ENCODE measurements around the gene PRKN. TPM values are rescaled to one million over a fixed set of nuclear protein-coding genes. Genes with fewer than 3 reads are reported as not detected.

The PRKN gene
- total RNA-seq, 6 experiments from 2014 or later = 0.32 TPM; not detected in 5

DNA sequence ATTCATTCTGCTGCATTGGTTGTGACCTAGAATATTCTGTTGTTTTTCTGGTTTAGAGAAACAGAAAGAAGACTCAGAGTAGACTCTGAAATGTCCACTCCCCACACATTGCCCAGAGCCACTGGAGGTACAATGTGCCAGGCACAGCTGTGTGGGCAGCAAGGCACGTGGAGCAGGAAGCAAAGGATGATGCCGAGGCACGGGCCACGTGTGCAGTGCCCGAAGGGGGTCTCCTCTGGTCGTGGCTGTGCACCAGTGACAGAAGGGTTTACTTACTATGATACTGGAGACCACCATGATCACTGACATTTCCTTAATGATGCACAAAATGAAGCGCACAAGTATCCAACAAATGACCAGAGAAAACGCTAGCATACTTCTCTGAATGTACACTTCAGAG lies 488.9 kb downstream of the PRKN start:
- Mint-ChIP-seq H3K27ac (no peak overlapping the region), H3K36me3 (ENCODE audit: low read depth) (no peaks in the 10 kb centered on the region), H3K4me1 (ENCODE audit: low read depth) (no peaks in the 10 kb centered on the region), H3K9me3 (peaks cover 49% of the 10 kb centered on the region), H3K27me3 (ENCODE audit: insufficient read depth) (no peaks in the 10 kb centered on the region; the same call in 1 of the 2 replicates), H3K4me3 (no peak overlapping the region)
- no peak for DNase-seq
- TF ChIP-seq, protein P1, sequence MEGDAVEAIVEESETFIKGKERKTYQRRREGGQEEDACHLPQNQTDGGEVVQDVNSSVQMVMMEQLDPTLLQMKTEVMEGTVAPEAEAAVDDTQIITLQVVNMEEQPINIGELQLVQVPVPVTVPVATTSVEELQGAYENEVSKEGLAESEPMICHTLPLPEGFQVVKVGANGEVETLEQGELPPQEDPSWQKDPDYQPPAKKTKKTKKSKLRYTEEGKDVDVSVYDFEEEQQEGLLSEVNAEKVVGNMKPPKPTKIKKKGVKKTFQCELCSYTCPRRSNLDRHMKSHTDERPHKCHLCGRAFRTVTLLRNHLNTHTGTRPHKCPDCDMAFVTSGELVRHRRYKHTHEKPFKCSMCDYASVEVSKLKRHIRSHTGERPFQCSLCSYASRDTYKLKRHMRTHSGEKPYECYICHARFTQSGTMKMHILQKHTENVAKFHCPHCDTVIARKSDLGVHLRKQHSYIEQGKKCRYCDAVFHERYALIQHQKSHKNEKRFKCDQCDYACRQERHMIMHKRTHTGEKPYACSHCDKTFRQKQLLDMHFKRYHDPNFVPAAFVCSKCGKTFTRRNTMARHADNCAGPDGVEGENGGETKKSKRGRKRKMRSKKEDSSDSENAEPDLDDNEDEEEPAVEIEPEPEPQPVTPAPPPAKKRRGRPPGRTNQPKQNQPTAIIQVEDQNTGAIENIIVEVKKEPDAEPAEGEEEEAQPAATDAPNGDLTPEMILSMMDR (IDR thresholded peaks at IDR 0.05) = no peak

DNA sequence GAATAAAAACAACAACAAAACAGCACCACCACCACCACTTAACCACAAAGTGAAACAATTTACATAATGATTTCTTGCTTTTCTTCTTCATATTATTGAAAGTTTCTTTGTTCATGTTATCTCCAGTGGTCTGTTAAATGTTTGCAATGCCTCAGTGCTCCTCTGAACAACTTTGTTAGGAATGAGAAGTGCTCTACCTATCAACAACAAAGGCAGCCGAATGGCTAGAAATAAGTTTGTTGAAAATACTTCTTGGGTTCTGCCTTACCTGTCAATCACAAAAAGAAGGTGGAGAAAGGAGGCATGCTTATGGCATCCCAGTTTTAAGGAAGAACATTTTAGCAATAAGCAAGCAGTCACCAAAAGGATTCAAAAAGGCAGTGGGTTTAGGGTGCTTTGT lies 490.2 kb downstream of the PRKN start:
- H3K4me1 Mint-ChIP-seq (ENCODE audit: low read depth) = no peaks in the 10 kb centered on the region

DNA sequence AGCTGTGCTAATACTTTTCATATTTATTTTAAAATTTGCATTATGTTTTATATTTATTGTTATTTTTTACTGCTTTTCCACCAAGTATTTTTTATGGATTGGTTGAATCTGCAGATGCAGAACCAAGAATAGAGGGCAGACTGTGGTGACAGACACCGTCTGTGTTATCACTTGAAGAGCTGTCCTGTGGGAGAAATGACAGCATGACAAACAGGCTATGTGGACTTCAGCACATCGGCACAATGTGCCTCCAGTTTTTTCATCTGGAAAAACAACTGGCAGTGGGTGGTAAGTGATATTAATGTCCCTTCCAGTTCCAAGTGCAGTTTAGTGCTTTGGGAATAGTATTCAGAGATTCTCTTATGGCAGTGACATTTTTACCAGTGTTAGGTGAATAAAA lies 492.9 kb downstream of the PRKN start:
- Mint-ChIP-seq H3K36me3 (ENCODE audit: low read depth) (no peaks in the 10 kb centered on the region), H3K27ac (no peak overlapping the region), H3K4me3 (no peak overlapping the region), H3K9me3 (peaks cover 55% of the 10 kb centered on the region), H3K4me1 (ENCODE audit: low read depth) (no peaks in the 10 kb centered on the region), H3K27me3 (ENCODE audit: insufficient read depth) (no peaks in the 10 kb centered on the region; the same call in 1 of the 2 replicates)
- TF ChIP-seq, protein P1 (IDR thresholded peaks at IDR 0.05) = no peak
- DNase-seq = no peak

More for the DNA sequence above, 490.2 kb downstream of the PRKN start:
- DNase-seq = no peak
- Mint-ChIP-seq H3K36me3 (ENCODE audit: low read depth) (no peaks in the 10 kb centered on the region), H3K27ac (no peak overlapping the region), H3K9me3 (peaks cover 39% of the 10 kb centered on the region), H3K4me3 (no peak overlapping the region), H3K27me3 (ENCODE audit: insufficient read depth) (no peaks in the 10 kb centered on the region; the same call in 1 of the 2 replicates)
- TF ChIP-seq, protein P1 (IDR thresholded peaks at IDR 0.05) = no peak

DNA sequence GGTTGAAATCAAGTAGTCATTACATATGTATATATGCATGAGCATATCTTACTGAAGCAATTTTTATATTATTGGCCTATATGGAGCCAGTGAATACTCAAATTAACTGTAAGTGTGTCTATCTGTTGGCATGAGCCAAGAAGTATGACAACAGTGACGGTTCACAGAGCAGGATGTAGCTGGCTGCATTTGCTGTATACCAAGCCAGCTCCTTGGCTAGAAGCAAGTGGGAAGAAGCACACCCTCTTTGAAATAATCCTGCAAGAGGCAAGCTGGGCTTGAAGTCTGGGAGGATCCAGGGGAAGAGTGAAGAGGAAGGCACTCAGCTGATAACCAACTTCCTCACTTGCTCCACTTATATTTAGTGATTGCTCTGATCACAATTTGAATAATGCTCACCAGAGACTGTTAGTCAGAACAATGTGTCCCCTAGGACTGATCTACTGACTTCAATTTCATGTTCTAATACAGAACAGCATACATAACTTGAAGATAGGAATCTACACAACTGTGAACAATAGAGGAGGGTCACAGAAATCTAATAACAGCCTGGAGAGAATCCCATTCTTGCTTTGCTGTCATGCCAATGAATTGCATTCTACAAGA lies 497.3 kb downstream of the PRKN start:
- TF ChIP-seq, protein P1 (IDR thresholded peaks at IDR 0.05) = no peak
- Mint-ChIP-seq H3K36me3 (ENCODE audit: low read depth) (no peaks in the 10 kb centered on the region), H3K4me1 (ENCODE audit: low read depth) (no peaks in the 10 kb centered on the region), H3K9me3 (peaks cover 66% of the 10 kb centered on the region), H3K4me3 (no peak overlapping the region), H3K27me3 (ENCODE audit: insufficient read depth) (no peaks in the 10 kb centered on the region), H3K27ac (no peak overlapping the region)
- no peak for DNase-seq

DNA sequence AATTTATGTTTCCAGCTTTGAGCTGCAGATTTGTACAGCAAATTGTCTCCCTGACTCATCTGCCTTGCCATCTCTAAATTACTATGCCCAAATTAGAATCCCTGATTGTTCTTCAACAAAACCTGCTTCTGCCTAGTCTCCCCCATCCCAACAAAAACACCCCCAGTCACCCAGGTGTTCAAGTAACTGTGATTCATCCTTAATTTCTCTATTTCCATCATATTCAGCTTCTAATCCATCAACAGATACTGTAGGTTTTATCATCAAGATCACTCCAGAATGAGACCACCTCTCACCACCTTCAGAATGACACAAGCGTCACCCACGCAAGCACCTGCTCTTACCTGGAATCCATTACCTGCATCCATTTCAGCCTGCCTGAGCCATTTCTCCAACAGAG lies 498.5 kb downstream of the PRKN start:
- peaks cover 71% of the 10 kb centered on the region for H3K9me3 Mint-ChIP-seq
- H3K36me3 Mint-ChIP-seq (ENCODE audit: low read depth) = no peaks in the 10 kb centered on the region
- DNase-seq = no peak
- no peak overlapping the region for H3K4me3 Mint-ChIP-seq
- TF ChIP-seq, protein P1 (IDR thresholded peaks at IDR 0.05) = no peak
- H3K27me3 Mint-ChIP-seq (ENCODE audit: insufficient read depth) = no peaks in the 10 kb centered on the region
- no peak overlapping the region for H3K27ac Mint-ChIP-seq
- H3K4me1 Mint-ChIP-seq (ENCODE audit: low read depth) = no peaks in the 10 kb centered on the region
